ENCODE measurements around the gene TLCD2. TPM values are rescaled to one million over a fixed set of nuclear protein-coding genes. Genes with fewer than 3 reads are reported as not detected.

Gene TLCD2
- total RNA-seq, 6 experiments from 2014 or later = 2.7 to 3.8 (median 3.2) TPM

- no peaks in the 10 kb centered on the region for H3K9me3 Mint-ChIP-seq
- no peak overlapping the region for H3K27ac Mint-ChIP-seq
- no peak overlapping the region for H3K4me3 Mint-ChIP-seq
- TF ChIP-seq CTCF (IDR thresholded peaks at IDR 0.05) = no peak
- no peak for DNase-seq
- peaks cover 9% of the 10 kb centered on the region for H3K27me3 Mint-ChIP-seq (ENCODE audit: insufficient read depth)
- H3K36me3 Mint-ChIP-seq (ENCODE audit: low read depth) = no peaks in the 10 kb centered on the region
- H3K4me1 Mint-ChIP-seq (ENCODE audit: low read depth) = no peaks in the 10 kb centered on the region
Observed at GRCh38 chr17:1754430-1755112, 44.4 kb upstream of the TLCD2 start.

- no peak overlapping the region for H3K27ac Mint-ChIP-seq
- peaks cover 8% of the 10 kb centered on the region for H3K27me3 Mint-ChIP-seq (ENCODE audit: insufficient read depth)
- TF ChIP-seq CTCF (IDR thresholded peaks at IDR 0.05) = no peak
- H3K4me1 Mint-ChIP-seq (ENCODE audit: low read depth) = no peaks in the 10 kb centered on the region
- no peak for DNase-seq
- H3K4me3 Mint-ChIP-seq = no peak overlapping the region
- no peaks in the 10 kb centered on the region for H3K36me3 Mint-ChIP-seq (ENCODE audit: low read depth)
- no peaks in the 10 kb centered on the region for H3K9me3 Mint-ChIP-seq
Observed at GRCh38 chr17:1753767-1754429, 43.7 kb upstream of the TLCD2 start.

GRCh38 chr17:1752425-1753262, 42.5 kb upstream of the TLCD2 start:
- H3K4me3 Mint-ChIP-seq = no peak overlapping the region
- H3K36me3 Mint-ChIP-seq (ENCODE audit: low read depth) = no peaks in the 10 kb centered on the region
- no peaks in the 10 kb centered on the region for H3K4me1 Mint-ChIP-seq (ENCODE audit: low read depth)
- H3K9me3 Mint-ChIP-seq = no peaks in the 10 kb centered on the region; the same call in 1 of the 2 replicates
- TF ChIP-seq CTCF (IDR thresholded peaks at IDR 0.05) = no peak
- no peak overlapping the region for H3K27ac Mint-ChIP-seq
- DNase-seq = no peak
- peaks cover 8% of the 10 kb centered on the region for H3K27me3 Mint-ChIP-seq (ENCODE audit: insufficient read depth)

GRCh38 chr17:1750628-1751027, 40.5 kb upstream of the TLCD2 start:
- H3K4me3 Mint-ChIP-seq = no peak overlapping the region
- peaks cover 4% of the 10 kb centered on the region; the same call in 1 of the 2 replicates for H3K9me3 Mint-ChIP-seq
- H3K27me3 Mint-ChIP-seq (ENCODE audit: insufficient read depth) = peaks cover 8% of the 10 kb centered on the region
- H3K27ac Mint-ChIP-seq = no peak overlapping the region
- no peaks in the 10 kb centered on the region for H3K36me3 Mint-ChIP-seq (ENCODE audit: low read depth)
- no peak for TF ChIP-seq CTCF (IDR thresholded peaks at IDR 0.05)
- H3K4me1 Mint-ChIP-seq (ENCODE audit: low read depth) = no peaks in the 10 kb centered on the region
- DNase-seq = no peak

- H3K36me3 Mint-ChIP-seq (ENCODE audit: low read depth) = no peaks in the 10 kb centered on the region
- TF ChIP-seq CTCF (IDR thresholded peaks at IDR 0.05) = no peak
- DNase-seq = no peak
- peaks cover 4% of the 10 kb centered on the region; the same call in 1 of the 2 replicates for H3K9me3 Mint-ChIP-seq
- peaks cover 8% of the 10 kb centered on the region for H3K27me3 Mint-ChIP-seq (ENCODE audit: insufficient read depth)
- H3K4me1 Mint-ChIP-seq (ENCODE audit: low read depth) = no peaks in the 10 kb centered on the region
- no peak overlapping the region for H3K27ac Mint-ChIP-seq
- no peak overlapping the region for H3K4me3 Mint-ChIP-seq
Observed at GRCh38 chr17:1746975-1747543, 36.9 kb upstream of the TLCD2 start.

Measured in HFFc6 (cell line).